ENCODE results near the gene HOXC6. TPM values are rescaled to one million over a fixed set of nuclear protein-coding genes. Genes with fewer than 3 reads are reported as not detected.

The HOXC6 gene
- total RNA-seq, 1 experiment from 2014 or later = 2.8 TPM

- no peaks in the 10 kb centered on the region for H3K36me3 ChIP-seq (ENCODE audit: low read depth, low read length)
- CTCF ChIA-PET = interaction anchor here (0.6 to 1.1 kb wide), 2 partner anchors 10 to 194 kb away, joined by 3 read pairs; no protein-coding TSS in a partner anchor
- peak overlapping the region; percentile 47; the same call in 1 of the 2 replicates for H3K4me2 ChIP-seq (ENCODE audit: low read length)
- POLR2A ChIA-PET (ENCODE audit: unreplicated experiment) = interaction anchor here (0.5 kb wide), 1 partner anchor 184 kb away, joined by 14 read pairs; no protein-coding TSS in a partner anchor
- H2AFZ ChIP-seq (ENCODE audit: low read length) = no peak overlapping the region
- no peak for TF ChIP-seq EZH2phosphoT487 (IDR thresholded peaks at IDR 0.05; ENCODE audit: borderline replicate concordance, low read length)
- no peak for TF ChIP-seq EZH2 (IDR thresholded peaks at IDR 0.05; ENCODE audit: low read length, unreplicated experiment)
- TF ChIP-seq, protein P1, sequence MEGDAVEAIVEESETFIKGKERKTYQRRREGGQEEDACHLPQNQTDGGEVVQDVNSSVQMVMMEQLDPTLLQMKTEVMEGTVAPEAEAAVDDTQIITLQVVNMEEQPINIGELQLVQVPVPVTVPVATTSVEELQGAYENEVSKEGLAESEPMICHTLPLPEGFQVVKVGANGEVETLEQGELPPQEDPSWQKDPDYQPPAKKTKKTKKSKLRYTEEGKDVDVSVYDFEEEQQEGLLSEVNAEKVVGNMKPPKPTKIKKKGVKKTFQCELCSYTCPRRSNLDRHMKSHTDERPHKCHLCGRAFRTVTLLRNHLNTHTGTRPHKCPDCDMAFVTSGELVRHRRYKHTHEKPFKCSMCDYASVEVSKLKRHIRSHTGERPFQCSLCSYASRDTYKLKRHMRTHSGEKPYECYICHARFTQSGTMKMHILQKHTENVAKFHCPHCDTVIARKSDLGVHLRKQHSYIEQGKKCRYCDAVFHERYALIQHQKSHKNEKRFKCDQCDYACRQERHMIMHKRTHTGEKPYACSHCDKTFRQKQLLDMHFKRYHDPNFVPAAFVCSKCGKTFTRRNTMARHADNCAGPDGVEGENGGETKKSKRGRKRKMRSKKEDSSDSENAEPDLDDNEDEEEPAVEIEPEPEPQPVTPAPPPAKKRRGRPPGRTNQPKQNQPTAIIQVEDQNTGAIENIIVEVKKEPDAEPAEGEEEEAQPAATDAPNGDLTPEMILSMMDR (conservative IDR thresholded peaks at IDR 0.05; ENCODE audit: low read depth, low read length) = no peak
- intact Hi-C loops (cut with micrococcal nuclease) = no loop called here
- no peaks in the 10 kb centered on the region for H3F3A ChIP-seq (ENCODE audit: low read length, unreplicated experiment)
- peaks cover 24% of the 10 kb centered on the region for H3K79me2 ChIP-seq (ENCODE audit: low read length)
- no TSS peak for BruUV-seq (replicated peaks)
- H4K20me1 ChIP-seq (ENCODE audit: low read length) = no peaks in the 10 kb centered on the region
- DNase-seq = no peak
- no peak overlapping the region for H3K27ac ChIP-seq (ENCODE audit: low read length)
- H3K4me1 ChIP-seq (ENCODE audit: insufficient read depth, low read length) = peaks cover 38% of the 10 kb centered on the region
- H3K27me3 ChIP-seq (ENCODE audit: low read length) = no peaks in the 10 kb centered on the region
- no peaks in the 10 kb centered on the region for H3K9me2 ChIP-seq (replicated peaks; ENCODE audit: low read length)
- H3K9ac ChIP-seq (ENCODE audit: low read length) = no peak overlapping the region
- no peaks in the 10 kb centered on the region for H3K9me3 ChIP-seq (ENCODE audit: low read length)
- ATAC-seq = no peak
- no peak overlapping the region for H3K4me3 ChIP-seq (ENCODE audit: low read length)
Observed at GRCh38 chr12:54007538-54008259, 20.5 kb upstream of the HOXC6 start.

GRCh38 chr12:54008260-54008552 is 20.0 kb upstream of the HOXC6 start:
- intact Hi-C loops (cut with micrococcal nuclease) = no loop called here
- peaks cover 43% of the 10 kb centered on the region for H3K4me1 ChIP-seq (ENCODE audit: insufficient read depth, low read length)

More at GRCh38 chr12:54008260-54008552, 20.0 kb upstream of the HOXC6 start:
- H2AFZ ChIP-seq (ENCODE audit: low read length) = no peak overlapping the region
- no peaks in the 10 kb centered on the region for H3K27me3 ChIP-seq (ENCODE audit: low read length)
- peak overlapping the region; percentile 78 for H3K4me3 ChIP-seq (ENCODE audit: low read length)
- TF ChIP-seq, protein P1 (conservative IDR thresholded peaks at IDR 0.05; ENCODE audit: low read depth, low read length) = no peak
- TF ChIP-seq EZH2 (IDR thresholded peaks at IDR 0.05; ENCODE audit: low read length, unreplicated experiment) (no peak), EZH2phosphoT487 (IDR thresholded peaks at IDR 0.05; ENCODE audit: borderline replicate concordance, low read length) (no peak)
- BruUV-seq (replicated peaks) = no TSS peak
- H3K27ac ChIP-seq (ENCODE audit: low read length) = no peak overlapping the region
- peak overlapping the region; percentile 47 for H3K4me2 ChIP-seq (ENCODE audit: low read length)
- no peaks in the 10 kb centered on the region for H3K9me3 ChIP-seq (ENCODE audit: low read length)
- H3K36me3 ChIP-seq (ENCODE audit: low read depth, low read length) = no peaks in the 10 kb centered on the region
- no peaks in the 10 kb centered on the region for H3F3A ChIP-seq (ENCODE audit: low read length, unreplicated experiment)
- H3K9me2 ChIP-seq (replicated peaks; ENCODE audit: low read length) = no peaks in the 10 kb centered on the region
- H3K79me2 ChIP-seq (ENCODE audit: low read length) = peaks cover 24% of the 10 kb centered on the region
- H3K9ac ChIP-seq (ENCODE audit: low read length) = no peak overlapping the region
- H4K20me1 ChIP-seq (ENCODE audit: low read length) = no peaks in the 10 kb centered on the region
- ATAC-seq = no peak
- ChIA-PET POLR2A (ENCODE audit: unreplicated experiment) (no interaction called here), CTCF (interaction anchor here (0.6 to 1.2 kb wide), 2 partner anchors 9 to 193 kb away, joined by 3 to 21 read pairs; no protein-coding TSS in a partner anchor)
- DNase-seq = no peak

Measured in PC-3 (cell line).